ENCODE data around the gene SLC24A3.

Gene SLC24A3

GRCh38 chr20:19259141-19259591 is 46.7 kb downstream of the SLC24A3 start:
- H3K27me3 ChIP-seq (ENCODE audit: control insufficient read depth, low read length) = no peaks in the 10 kb centered on the region
- H3K4me1 ChIP-seq (ENCODE audit: control insufficient read depth, low read length) = no peaks in the 10 kb centered on the region
- H3F3A ChIP-seq (ENCODE audit: control insufficient read depth, insufficient read depth) = no peaks in the 10 kb centered on the region
- no peaks in the 10 kb centered on the region for H3K9me2 ChIP-seq (replicated peaks; ENCODE audit: control insufficient read depth, low read length)
- H3K79me2 ChIP-seq (ENCODE audit: control insufficient read depth, low read length) = no peaks in the 10 kb centered on the region
- H4K20me1 ChIP-seq (ENCODE audit: control insufficient read depth, insufficient read depth, low read depth, low read length) = no peaks in the 10 kb centered on the region
- no peak overlapping the region for H3K27ac ChIP-seq (ENCODE audit: low read depth, low read length)
- no peaks in the 10 kb centered on the region for H3K9me3 ChIP-seq (ENCODE audit: control insufficient read depth, insufficient read depth, low read length)
- no peak overlapping the region for H3K4me2 ChIP-seq (ENCODE audit: low read length)
- no peak overlapping the region for H3K4me3 ChIP-seq (ENCODE audit: low read length)
- no peaks in the 10 kb centered on the region for H3K36me3 ChIP-seq (ENCODE audit: control insufficient read depth, low read length)
- TF ChIP-seq CTCF (IDR thresholded peaks at IDR 0.05; ENCODE audit: low read depth, low read length, poor library complexity, severe bottlenecking) = no peak
- no peak for TF ChIP-seq EZH2phosphoT487 (IDR thresholded peaks at IDR 0.05; ENCODE audit: borderline replicate concordance, low read length)

DNA sequence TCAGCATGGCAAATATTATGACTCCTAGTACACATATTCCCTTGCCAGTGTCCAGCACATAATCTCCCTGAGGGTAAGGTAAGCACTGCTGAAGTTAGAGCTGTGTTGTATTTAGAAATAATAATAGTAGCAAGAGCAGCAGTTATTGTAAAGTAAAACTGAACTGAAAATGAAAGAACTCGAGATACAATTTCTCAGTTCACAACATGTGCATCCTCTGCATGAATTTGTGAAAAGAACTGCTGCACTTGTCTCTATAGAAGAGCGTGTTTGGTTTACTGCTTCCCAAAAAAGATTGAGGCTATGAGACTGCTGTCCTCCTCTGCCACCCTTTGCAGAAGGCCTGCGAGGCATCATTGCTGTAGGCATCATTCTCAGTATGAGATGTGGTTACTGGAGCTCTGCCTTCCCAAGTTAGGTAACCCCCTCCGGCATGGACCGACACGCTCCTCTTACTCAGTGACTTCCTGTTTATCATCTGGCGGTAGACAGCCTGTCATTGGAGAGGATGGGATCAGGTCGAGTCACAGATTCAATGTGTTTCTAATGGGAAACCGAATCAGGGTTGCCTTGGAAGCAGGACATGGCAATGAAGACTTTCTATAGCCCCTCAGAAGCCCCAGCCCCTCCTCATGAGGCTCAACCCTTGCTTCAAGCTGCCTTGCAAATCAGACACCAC is 48.1 kb downstream of the SLC24A3 start:
- Histone ChIP-seq H3K4me1 (ENCODE audit: control insufficient read depth, low read length) (no peaks in the 10 kb centered on the region), H3K4me2 (ENCODE audit: low read length) (no peak overlapping the region), H3K27ac (ENCODE audit: low read depth, low read length) (no peak overlapping the region), H3K79me2 (ENCODE audit: control insufficient read depth, low read length) (no peaks in the 10 kb centered on the region), H3K9me3 (ENCODE audit: control insufficient read depth, insufficient read depth, low read length) (no peaks in the 10 kb centered on the region), H3K27me3 (ENCODE audit: control insufficient read depth, low read length) (no peaks in the 10 kb centered on the region), H4K20me1 (ENCODE audit: control insufficient read depth, insufficient read depth, low read depth, low read length) (no peaks in the 10 kb centered on the region), H3K4me3 (ENCODE audit: low read length) (no peak overlapping the region), H3F3A (ENCODE audit: control insufficient read depth, insufficient read depth) (no peaks in the 10 kb centered on the region), H3K9me2 (replicated peaks; ENCODE audit: control insufficient read depth, low read length) (no peaks in the 10 kb centered on the region), H3K36me3 (ENCODE audit: control insufficient read depth, low read length) (no peaks in the 10 kb centered on the region)
- TF ChIP-seq CTCF (IDR thresholded peaks at IDR 0.05; ENCODE audit: low read depth, low read length, poor library complexity, severe bottlenecking) (no peak), EZH2phosphoT487 (IDR thresholded peaks at IDR 0.05; ENCODE audit: borderline replicate concordance, low read length) (no peak)

DNA sequence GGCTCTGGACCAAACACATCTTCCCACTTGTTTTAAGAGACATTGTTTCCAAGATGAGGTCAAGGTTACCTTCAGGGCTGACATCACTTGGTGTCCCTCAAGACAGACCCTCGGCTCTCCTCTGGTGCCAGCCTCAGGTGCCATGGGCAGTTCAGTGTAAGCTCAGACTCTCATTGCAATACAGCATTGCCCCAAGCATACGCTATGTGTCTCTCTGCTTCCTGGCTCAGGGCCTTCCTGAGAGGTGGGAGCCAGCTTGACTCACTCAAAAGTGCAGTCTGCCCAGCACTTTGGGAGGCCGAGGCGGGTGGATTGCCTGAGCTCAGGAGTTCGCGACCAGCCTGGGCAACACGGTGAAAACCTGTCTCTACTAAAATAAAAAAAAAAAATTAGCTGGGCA is 51.7 kb downstream of the SLC24A3 start:
- H3K9me3 ChIP-seq (ENCODE audit: control insufficient read depth, insufficient read depth, low read length) = no peaks in the 10 kb centered on the region
- no peaks in the 10 kb centered on the region for H4K20me1 ChIP-seq (ENCODE audit: control insufficient read depth, insufficient read depth, low read depth, low read length)
- H3K4me3 ChIP-seq (ENCODE audit: low read length) = no peak overlapping the region
- no peaks in the 10 kb centered on the region for H3F3A ChIP-seq (ENCODE audit: control insufficient read depth, insufficient read depth)
- H3K27me3 ChIP-seq (ENCODE audit: control insufficient read depth, low read length) = no peaks in the 10 kb centered on the region
- H3K36me3 ChIP-seq (ENCODE audit: control insufficient read depth, low read length) = no peaks in the 10 kb centered on the region
- H3K27ac ChIP-seq (ENCODE audit: low read depth, low read length) = no peak overlapping the region
- no peaks in the 10 kb centered on the region for H3K79me2 ChIP-seq (ENCODE audit: control insufficient read depth, low read length)
- no peak for TF ChIP-seq EZH2phosphoT487 (IDR thresholded peaks at IDR 0.05; ENCODE audit: borderline replicate concordance, low read length)
- no peak for TF ChIP-seq CTCF (IDR thresholded peaks at IDR 0.05; ENCODE audit: low read depth, low read length, poor library complexity, severe bottlenecking)
- no peaks in the 10 kb centered on the region for H3K9me2 ChIP-seq (replicated peaks; ENCODE audit: control insufficient read depth, low read length)
- no peak overlapping the region for H3K4me2 ChIP-seq (ENCODE audit: low read length)
- no peaks in the 10 kb centered on the region for H3K4me1 ChIP-seq (ENCODE audit: control insufficient read depth, low read length)

Measured in DOHH2 (cell line).